ENCODE data around the gene OLFML3.
"Not testable (repeated sequence)": the region's sequence is repeated elsewhere in the genome, so short reads cannot be mapped to it uniquely, and the experiment has no call there.

OLFML3 gene

GRCh38 chr1:113993072-113993471 is 13.8 kb downstream of the OLFML3 start:
- no peak for DNase-seq

- DNase-seq, result no peak
These were observed 14.5 kb downstream of the OLFML3 start for GRCh38 chr1:113993766-113994165.

- no peak for DNase-seq
These were observed 16.1 kb downstream of the OLFML3 start for GRCh38 chr1:113995382-113995781.

- DNase-seq, result peak; percentile 17
These were observed 19.1 kb downstream of the OLFML3 start for GRCh38 chr1:113998361-113998760.

GRCh38 chr1:113999233-113999632 is 20.0 kb downstream of the OLFML3 start:
- DNase-seq, result no peak

GRCh38 chr1:113999799-114000198 is 20.5 kb downstream of the OLFML3 start:
- peak; percentile 82 for DNase-seq

GRCh38 chr1:114000406-114000805 is 21.1 kb downstream of the OLFML3 start:
- peak; percentile 67 for DNase-seq

- no peak for DNase-seq
These were observed 23.4 kb downstream of the OLFML3 start for GRCh38 chr1:114002492-114003239.

GRCh38 chr1:114003431-114003830 is 24.2 kb downstream of the OLFML3 start:
- DNase-seq, result no peak

- DNase-seq, result not testable (repeated sequence)
These were observed 27.6 kb downstream of the OLFML3 start for GRCh38 chr1:114006825-114007224.

GRCh38 chr1:114008480-114008941 is 29.2 kb downstream of the OLFML3 start:
- DNase-seq, result no peak

GRCh38 chr1:114008993-114009392 is 29.7 kb downstream of the OLFML3 start:
- DNase-seq, result no peak

- DNase-seq, result no peak
These were observed 30.1 kb downstream of the OLFML3 start for GRCh38 chr1:114009393-114009792.

- DNase-seq, result no peak
These were observed 31.3 kb downstream of the OLFML3 start for GRCh38 chr1:114010433-114011184.

- DNase-seq, result no peak
These were observed 32.5 kb downstream of the OLFML3 start for GRCh38 chr1:114011796-114012195.

GRCh38 chr1:114015075-114015474 is 35.8 kb downstream of the OLFML3 start:
- DNase-seq, result peak; percentile 7

GRCh38 chr1:114019724-114020123 is 40.5 kb downstream of the OLFML3 start:
- DNase-seq, result not testable (repeated sequence)

- DNase-seq, result peak; percentile 68
These were observed 42.4 kb downstream of the OLFML3 start for GRCh38 chr1:114021665-114022099.

GRCh38 chr1:114022877-114023276 is 43.6 kb downstream of the OLFML3 start:
- DNase-seq, result no peak

GRCh38 chr1:114023377-114023776 is 44.1 kb downstream of the OLFML3 start:
- peak; percentile 50 for DNase-seq

GRCh38 chr1:114024049-114024448 is 44.8 kb downstream of the OLFML3 start:
- peak; percentile 39 for DNase-seq

GRCh38 chr1:114025609-114026401 is 46.5 kb downstream of the OLFML3 start:
- no peak for DNase-seq

- no peak for DNase-seq
These were observed 47.5 kb downstream of the OLFML3 start for GRCh38 chr1:114026797-114027196.
